Activated CD4-positive, alpha-beta memory T cell treated with anti-CD3 and anti-CD28 coated beads for 36 hours (primary cell): Measurements from ENCODE around the gene AK4. TPM values are rescaled to one million over a fixed set of nuclear protein-coding genes. Genes with fewer than 3 reads are reported as not detected.

Experiments used
- CTCF ChIA-PET: fragments of 350-600 bp; sonication (Branson Sonifier 250); formaldehyde crosslinking; loops from one replicate; lab custom pipeline; 2021; ENCODE audit warnings: antibody characterized with exemption, inconsistent platforms; lab: Charles Lee
- POLR2A ChIA-PET: fragments of 350-600 bp; sonication (Branson Sonifier 250); formaldehyde crosslinking; loops from one replicate; lab custom pipeline; 2021; ENCODE audit warnings: antibody characterized with exemption; lab: Charles Lee
- DNase-seq: peaks from one replicate; pipeline ENCODE4 v3.0.0-alpha.2; 2020
- H3K27ac Mint-ChIP-seq: one replicate; pipeline ENCODE4 v1.8.0; 2021; ENCODE audit warnings: mixed read lengths
- H3K27me3 Mint-ChIP-seq: one replicate; pipeline ENCODE4 v1.8.0; 2021; ENCODE audit warnings: mixed read lengths
- H3K36me3 Mint-ChIP-seq: one replicate; pipeline ENCODE4 v1.8.0; 2021; ENCODE audit warnings: mixed read lengths
- H3K4me1 Mint-ChIP-seq: one replicate; pipeline ENCODE4 v1.8.0; 2021; ENCODE audit warnings: low read depth, mixed read lengths
- H3K4me3 Mint-ChIP-seq: one replicate; pipeline ENCODE4 v1.8.0; 2021; ENCODE audit warnings: mild to moderate bottlenecking, mixed read lengths
- H3K9me3 Mint-ChIP-seq: one replicate; pipeline ENCODE4 v1.8.0; 2021; ENCODE audit warnings: mixed read lengths
- intact Hi-C: fragments of 100-400 bp; cut with micrococcal nuclease; formaldehyde crosslinking; loops from one replicate; pipeline ENCODE4 v1.15.1; 2023
- total RNA-seq, 2 experiments: library from RNA; stranded (reverse); gene quantifications; one replicate each; pipeline ENCODE4 v1.2.3, GENCODE V29; 2021

Gene AK4
- total RNA-seq, 2 experiments from 2014 or later: 42.7 to 45.5 TPM

DNA sequence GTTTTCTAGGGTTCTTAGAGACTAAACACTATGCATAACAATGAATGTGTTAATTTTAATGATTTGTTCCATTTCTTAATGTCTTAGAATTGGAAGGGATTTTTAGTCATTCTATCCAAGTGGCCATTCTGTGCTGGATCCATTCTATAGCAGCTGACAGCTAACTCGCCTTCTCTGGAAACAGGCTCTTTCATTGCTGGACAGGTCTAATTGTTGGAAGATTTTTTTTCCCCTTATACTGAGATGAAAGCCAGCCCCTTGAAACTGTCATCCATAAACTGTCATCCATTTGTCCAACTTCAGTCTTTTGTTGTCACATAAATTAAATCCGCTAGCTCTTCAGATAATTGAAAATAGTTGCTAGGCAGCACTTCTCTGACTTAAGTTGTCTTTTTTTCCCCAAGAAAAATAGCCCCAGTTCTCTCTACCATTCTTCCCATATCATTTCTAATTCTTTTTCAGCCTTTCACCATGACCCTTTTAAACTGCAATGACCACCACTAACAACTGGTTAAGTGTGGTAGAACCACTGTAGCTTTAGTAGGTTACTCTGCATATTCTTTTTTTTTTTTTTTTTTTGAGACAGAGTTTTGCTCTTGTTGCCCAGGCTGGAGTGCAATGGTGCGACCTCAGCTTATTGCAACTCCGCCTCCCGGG lies 19.7 kb downstream of the AK4 start:
- Mint-ChIP-seq H3K27me3 (peaks cover 9% of the 10 kb centered on the region), H3K36me3 (no peaks in the 10 kb centered on the region), H3K4me1 (peaks cover 3% of the 10 kb centered on the region), H3K4me3 (no peak overlapping the region), H3K27ac (no peak overlapping the region), H3K9me3 (no peaks in the 10 kb centered on the region)
- ChIA-PET POLR2A (no interaction called here), CTCF (interaction anchor here (1.0 to 1.5 kb wide), 2 partner anchors 9 to 520 kb away, joined by 3 to 4 read pairs; no protein-coding TSS in a partner anchor)
- intact Hi-C loops: no loop called here
- no peak for DNase-seq

- no peak for DNase-seq
- CTCF ChIA-PET: no interaction called here
- POLR2A ChIA-PET: no interaction called here
- peaks cover 6% of the 10 kb centered on the region for H3K27me3 Mint-ChIP-seq
- H3K4me3 Mint-ChIP-seq: no peak overlapping the region
- no peak overlapping the region for H3K27ac Mint-ChIP-seq
- no peaks in the 10 kb centered on the region for H3K36me3 Mint-ChIP-seq
- intact Hi-C loops: no loop called here
- no peaks in the 10 kb centered on the region for H3K9me3 Mint-ChIP-seq
- H3K4me1 Mint-ChIP-seq: peaks cover 3% of the 10 kb centered on the region
Measured at GRCh38 chr1:65168867-65169266, 20.9 kb downstream of the AK4 start.

DNA sequence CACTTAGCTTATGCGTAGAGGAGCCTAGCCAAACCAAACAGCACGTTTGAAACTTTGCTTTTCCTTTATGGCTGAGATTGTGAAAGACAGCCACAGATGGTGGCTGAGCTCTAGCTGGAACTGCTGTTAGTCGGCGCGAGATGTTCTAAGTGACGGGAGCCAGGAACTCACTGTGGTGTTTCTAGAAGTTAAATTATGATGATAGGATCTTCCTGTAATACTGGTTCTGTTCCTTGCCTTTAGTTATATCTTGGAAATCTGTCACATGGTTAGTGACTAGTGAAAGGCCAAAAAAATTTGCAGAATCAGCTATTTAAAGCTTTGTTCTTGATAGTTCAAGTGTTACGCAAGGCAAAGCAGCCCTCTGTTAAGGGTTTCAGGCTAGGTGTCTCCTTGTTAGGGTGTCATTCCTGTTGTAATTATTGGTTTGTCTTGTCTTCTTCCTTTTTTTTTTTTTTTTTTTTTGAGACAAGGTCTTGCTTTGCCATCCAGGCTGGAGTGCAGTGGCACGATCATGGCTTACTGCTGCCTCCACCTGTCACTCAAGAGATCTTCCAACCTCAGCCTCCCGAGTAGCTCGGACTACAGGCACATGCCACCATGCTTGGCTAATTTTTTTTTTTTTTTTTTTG lies 22.6 kb downstream of the AK4 start:
- no peaks in the 10 kb centered on the region for H3K36me3 Mint-ChIP-seq
- no peaks in the 10 kb centered on the region for H3K9me3 Mint-ChIP-seq
- DNase-seq: no peak
- ChIA-PET CTCF (no interaction called here), POLR2A (no interaction called here)
- H3K4me1 Mint-ChIP-seq: peaks cover under 1% of the 10 kb centered on the region
- no peak overlapping the region for H3K4me3 Mint-ChIP-seq
- intact Hi-C loops: no loop called here
- peaks cover 4% of the 10 kb centered on the region for H3K27me3 Mint-ChIP-seq
- no peak overlapping the region for H3K27ac Mint-ChIP-seq

DNA sequence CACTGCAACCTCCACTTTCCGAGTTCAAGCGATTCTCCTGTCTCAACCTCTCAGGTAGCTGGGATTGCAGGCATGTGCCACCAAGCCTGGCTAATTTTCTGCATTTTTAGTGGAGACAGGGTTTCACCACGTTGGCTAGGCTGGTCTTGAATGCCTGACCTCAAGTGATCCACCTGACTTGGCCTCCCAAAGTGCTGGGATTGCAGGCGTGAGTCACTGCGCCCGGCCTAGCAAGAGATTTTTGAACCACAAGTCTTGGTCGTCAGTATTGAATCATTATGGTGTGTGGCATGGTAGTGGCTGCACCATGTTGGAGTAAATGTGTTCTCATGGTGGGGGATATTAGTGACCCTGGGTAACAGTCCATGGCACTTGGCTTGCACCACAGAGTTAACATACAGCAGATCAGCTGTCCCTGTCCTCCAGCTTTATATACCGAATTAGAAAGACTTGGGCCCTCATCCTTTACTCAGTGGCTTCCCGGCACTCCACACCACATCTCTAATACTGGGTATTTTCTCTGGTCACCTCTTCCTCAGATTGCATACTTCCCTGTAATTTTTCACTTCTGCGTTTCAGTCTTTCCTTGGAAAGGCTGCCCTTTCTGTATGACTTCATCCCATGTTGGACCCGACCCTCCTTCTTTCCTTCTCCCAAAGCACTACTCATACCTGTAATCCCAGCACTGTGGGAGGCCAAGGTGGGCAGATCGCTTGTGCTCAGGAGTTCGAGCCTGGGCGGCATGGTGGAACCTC lies 25.1 kb downstream of the AK4 start:
- Mint-ChIP-seq H3K4me3 (no peak overlapping the region), H3K27ac (no peak overlapping the region), H3K36me3 (no peaks in the 10 kb centered on the region), H3K4me1 (no peaks in the 10 kb centered on the region), H3K27me3 (no peaks in the 10 kb centered on the region), H3K9me3 (no peaks in the 10 kb centered on the region)
- intact Hi-C loops: no loop called here
- DNase-seq: no peak
- CTCF ChIA-PET: no interaction called here
- POLR2A ChIA-PET: no interaction called here

DNA sequence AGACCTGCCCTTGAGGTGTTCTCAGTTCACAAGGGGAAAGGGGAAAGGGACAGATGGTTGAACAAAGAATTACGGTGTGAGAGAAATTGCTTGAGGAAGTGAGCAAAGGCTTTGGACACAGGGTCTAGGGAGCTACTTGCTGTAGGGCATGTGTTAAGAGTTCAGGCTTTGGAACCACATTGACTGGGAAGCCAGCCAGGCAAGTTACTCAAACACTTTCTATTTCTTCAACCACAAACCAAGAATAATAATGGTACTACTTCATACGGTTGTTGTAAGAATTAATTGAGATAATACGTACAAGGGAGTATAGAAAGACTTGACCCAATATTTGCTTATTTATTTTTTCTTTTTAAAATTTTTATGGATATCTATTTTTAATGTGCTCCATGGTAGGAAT lies 26.6 kb downstream of the AK4 start:
- POLR2A ChIA-PET: no interaction called here
- CTCF ChIA-PET: no interaction called here
- no peaks in the 10 kb centered on the region for H3K27me3 Mint-ChIP-seq

DNA sequence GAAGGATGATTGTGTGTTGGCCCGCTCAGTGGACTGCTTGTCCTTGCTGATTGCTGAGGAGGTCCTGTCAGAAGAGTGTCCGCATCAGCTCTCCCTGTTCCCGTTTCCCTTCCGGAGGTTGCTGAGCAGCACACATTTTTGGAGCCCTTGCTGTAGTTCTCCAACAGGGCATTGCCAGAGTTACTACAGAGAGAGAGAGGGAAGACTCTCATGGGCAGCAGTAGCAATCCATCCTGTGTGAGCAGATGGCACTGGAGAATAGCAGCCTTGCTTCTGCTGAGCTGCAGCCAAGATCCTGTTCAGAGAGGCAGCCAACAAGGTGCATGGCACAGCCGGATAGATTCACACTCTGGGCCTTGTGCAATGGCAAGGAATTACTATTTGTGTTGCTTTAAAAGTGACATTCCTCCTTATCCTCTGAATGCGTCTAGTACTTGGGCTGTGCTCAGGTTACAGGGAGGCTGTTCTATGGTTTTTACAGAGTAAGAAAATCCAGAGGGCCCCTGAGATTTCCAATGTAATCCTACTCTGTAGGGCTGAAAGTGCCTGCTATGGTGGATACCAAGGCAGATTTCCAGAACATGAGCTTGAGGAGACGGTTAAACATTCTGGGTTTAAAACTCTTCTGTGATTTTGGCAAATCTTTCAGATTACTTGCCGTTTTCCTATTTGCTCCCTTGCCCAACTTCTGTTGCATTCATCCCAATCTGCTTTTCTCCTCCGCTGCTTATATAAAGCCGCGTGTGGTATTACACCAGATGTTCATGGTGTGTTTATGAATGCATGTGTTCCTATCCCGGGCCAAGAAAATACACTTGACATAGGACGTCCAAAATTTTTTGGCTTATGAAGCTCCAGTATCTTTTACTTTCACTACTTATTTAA lies 27.4 kb downstream of the AK4 start:
- Mint-ChIP-seq H3K9me3 (no peaks in the 10 kb centered on the region), H3K4me3 (no peak overlapping the region), H3K4me1 (no peaks in the 10 kb centered on the region), H3K27ac (no peak overlapping the region), H3K36me3 (no peaks in the 10 kb centered on the region), H3K27me3 (no peaks in the 10 kb centered on the region)
- ChIA-PET POLR2A (no interaction called here), CTCF (interaction anchor here (1.4 kb wide), 1 partner anchor 8 kb away, joined by 3 read pairs; no protein-coding TSS in a partner anchor)
- intact Hi-C loops: no loop called here
- no peak for DNase-seq

More for the DNA sequence above, 26.6 kb downstream of the AK4 start:
- Mint-ChIP-seq H3K4me1 (no peaks in the 10 kb centered on the region), H3K4me3 (no peak overlapping the region), H3K36me3 (no peaks in the 10 kb centered on the region), H3K27ac (no peak overlapping the region), H3K9me3 (no peaks in the 10 kb centered on the region)
- DNase-seq: no peak
- intact Hi-C loops: no loop called here

- Mint-ChIP-seq H3K4me1 (no peaks in the 10 kb centered on the region), H3K4me3 (no peak overlapping the region), H3K27ac (no peak overlapping the region), H3K27me3 (no peaks in the 10 kb centered on the region), H3K36me3 (no peaks in the 10 kb centered on the region), H3K9me3 (no peaks in the 10 kb centered on the region)
- CTCF ChIA-PET: interaction anchor here (1.4 kb wide), 1 partner anchor 8 kb away, joined by 3 read pairs; no protein-coding TSS in a partner anchor
- POLR2A ChIA-PET: no interaction called here
- no peak for DNase-seq
- intact Hi-C loops: no loop called here
Measured at GRCh38 chr1:65176056-65176450, 28.1 kb downstream of the AK4 start.

GRCh38 chr1:65176591-65176990 lies 28.6 kb downstream of the AK4 start:
- ChIA-PET POLR2A (no interaction called here), CTCF (interaction anchor here (1.4 kb wide), 1 partner anchor 9 kb away, joined by 3 read pairs; no protein-coding TSS in a partner anchor)
- no peak for DNase-seq
- intact Hi-C loops: no loop called here
- Mint-ChIP-seq H3K27me3 (no peaks in the 10 kb centered on the region), H3K9me3 (no peaks in the 10 kb centered on the region), H3K36me3 (no peaks in the 10 kb centered on the region), H3K4me1 (no peaks in the 10 kb centered on the region), H3K4me3 (no peak overlapping the region), H3K27ac (no peak overlapping the region)

DNA sequence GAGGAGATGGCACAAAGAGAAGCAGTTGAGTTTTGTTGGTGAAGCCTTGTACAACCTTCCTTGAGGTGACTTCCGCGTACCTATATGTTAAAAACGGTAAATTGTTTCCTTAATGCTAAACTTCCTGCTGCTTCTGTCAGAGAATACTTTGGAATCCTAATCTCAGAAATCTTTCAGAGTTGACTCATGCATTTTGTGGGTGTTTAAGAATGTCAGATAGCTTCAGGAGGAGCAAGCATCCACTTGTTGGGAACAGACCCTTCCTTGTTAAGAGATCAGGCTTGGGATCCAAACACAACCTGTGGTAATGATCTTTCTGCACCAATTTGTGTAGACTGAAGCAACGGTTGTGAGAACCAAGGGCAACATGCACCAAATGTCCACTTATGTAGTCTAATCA lies 29.5 kb downstream of the AK4 start:
- H3K4me1 Mint-ChIP-seq: no peaks in the 10 kb centered on the region
- CTCF ChIA-PET: interaction anchor here (0.6 kb wide), 1 partner anchor 38 kb away, joined by 3 read pairs; no protein-coding TSS in a partner anchor
- no peaks in the 10 kb centered on the region for H3K27me3 Mint-ChIP-seq
- intact Hi-C loops: no loop called here
- POLR2A ChIA-PET: no interaction called here
- no peaks in the 10 kb centered on the region for H3K9me3 Mint-ChIP-seq
- H3K27ac Mint-ChIP-seq: no peak overlapping the region
- DNase-seq: no peak
- H3K4me3 Mint-ChIP-seq: no peak overlapping the region
- no peaks in the 10 kb centered on the region for H3K36me3 Mint-ChIP-seq

GRCh38 chr1:65178235-65178634 lies 30.2 kb downstream of the AK4 start:
- ChIA-PET CTCF (no interaction called here), POLR2A (no interaction called here)
- H3K9me3 Mint-ChIP-seq: no peaks in the 10 kb centered on the region
- intact Hi-C loops: no loop called here
- no peak overlapping the region for H3K4me3 Mint-ChIP-seq
- no peaks in the 10 kb centered on the region for H3K27me3 Mint-ChIP-seq
- H3K4me1 Mint-ChIP-seq: no peaks in the 10 kb centered on the region
- no peak for DNase-seq
- no peak overlapping the region for H3K27ac Mint-ChIP-seq
- H3K36me3 Mint-ChIP-seq: no peaks in the 10 kb centered on the region

GRCh38 chr1:65179148-65179547 lies 31.1 kb downstream of the AK4 start:
- no peaks in the 10 kb centered on the region for H3K9me3 Mint-ChIP-seq
- no peak for DNase-seq
- CTCF ChIA-PET: no interaction called here
- H3K4me3 Mint-ChIP-seq: no peak overlapping the region
- intact Hi-C loops: no loop called here
- H3K27ac Mint-ChIP-seq: no peak overlapping the region
- H3K27me3 Mint-ChIP-seq: no peaks in the 10 kb centered on the region
- H3K4me1 Mint-ChIP-seq: no peaks in the 10 kb centered on the region
- no peaks in the 10 kb centered on the region for H3K36me3 Mint-ChIP-seq
- POLR2A ChIA-PET: no interaction called here

- H3K27ac Mint-ChIP-seq: no peak overlapping the region
- H3K4me3 Mint-ChIP-seq: no peak overlapping the region
- ChIA-PET POLR2A (no interaction called here), CTCF (no interaction called here)
- H3K4me1 Mint-ChIP-seq: no peaks in the 10 kb centered on the region
- no peaks in the 10 kb centered on the region for H3K27me3 Mint-ChIP-seq
- H3K9me3 Mint-ChIP-seq: no peaks in the 10 kb centered on the region
- no peaks in the 10 kb centered on the region for H3K36me3 Mint-ChIP-seq
- intact Hi-C loops: no loop called here
- DNase-seq: no peak
Measured at GRCh38 chr1:65180977-65181376, 33.0 kb downstream of the AK4 start.
